GM21737 (cell line): Measurements from ENCODE around the gene CATSPER3.

ENCODE experiments used
- ATAC-seq: cut with Tn5 transposase; IDR thresholded peaks from one replicate; pipeline ENCODE4 v1.9.1; 2021; ENCODE audit warnings: mild to moderate bottlenecking, moderate library complexity; ENCODE audit not compliant: unreplicated experiment

Gene CATSPER3

DNA sequence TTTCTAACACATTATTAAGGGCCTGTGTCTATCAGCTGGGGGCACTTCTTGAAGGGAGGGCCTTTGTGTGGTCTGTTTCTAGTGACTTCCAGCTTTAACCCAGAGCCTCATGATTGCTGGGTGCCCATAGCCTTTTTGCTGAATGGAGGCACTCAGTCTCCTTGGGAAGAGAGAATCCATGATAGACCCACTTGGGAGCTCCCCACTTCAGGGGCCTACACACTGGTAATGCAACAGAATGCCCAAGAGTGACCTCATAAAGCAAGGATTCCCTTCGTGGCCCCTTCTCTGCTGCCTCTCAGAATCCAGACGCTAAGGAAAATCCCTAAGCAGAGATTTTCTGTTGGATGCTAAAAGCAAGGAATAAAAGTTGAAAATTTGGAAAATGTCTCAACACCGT lies at the start of gene CATSPER3:
TSS of gene CATSPER3 (plus strand) at position 301 of the 400 bp plus-strand sequence. CDS start at position 386, 85 bp downstream.
- ATAC-seq = no peak

DNA sequence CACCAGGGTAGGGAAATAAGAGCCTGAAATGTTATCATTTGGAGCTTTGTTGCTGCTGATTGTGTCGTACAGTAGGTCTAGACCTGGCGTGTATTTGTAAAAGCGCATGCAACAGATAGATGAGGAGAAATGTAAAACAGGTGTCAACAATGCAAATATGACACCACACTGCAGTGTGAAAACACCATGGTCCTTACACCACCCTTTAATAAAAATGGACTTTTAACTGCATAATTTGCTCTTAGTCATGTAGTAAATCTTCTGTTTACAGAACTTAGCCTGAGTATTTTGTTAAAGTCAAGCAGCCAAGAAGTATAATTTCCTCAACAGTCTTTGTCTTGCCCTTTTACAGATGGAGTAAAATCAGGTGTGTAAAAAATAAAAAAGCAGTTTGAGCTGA lies 48.8 kb upstream of the CATSPER3 start:
- ATAC-seq = no peak

DNA sequence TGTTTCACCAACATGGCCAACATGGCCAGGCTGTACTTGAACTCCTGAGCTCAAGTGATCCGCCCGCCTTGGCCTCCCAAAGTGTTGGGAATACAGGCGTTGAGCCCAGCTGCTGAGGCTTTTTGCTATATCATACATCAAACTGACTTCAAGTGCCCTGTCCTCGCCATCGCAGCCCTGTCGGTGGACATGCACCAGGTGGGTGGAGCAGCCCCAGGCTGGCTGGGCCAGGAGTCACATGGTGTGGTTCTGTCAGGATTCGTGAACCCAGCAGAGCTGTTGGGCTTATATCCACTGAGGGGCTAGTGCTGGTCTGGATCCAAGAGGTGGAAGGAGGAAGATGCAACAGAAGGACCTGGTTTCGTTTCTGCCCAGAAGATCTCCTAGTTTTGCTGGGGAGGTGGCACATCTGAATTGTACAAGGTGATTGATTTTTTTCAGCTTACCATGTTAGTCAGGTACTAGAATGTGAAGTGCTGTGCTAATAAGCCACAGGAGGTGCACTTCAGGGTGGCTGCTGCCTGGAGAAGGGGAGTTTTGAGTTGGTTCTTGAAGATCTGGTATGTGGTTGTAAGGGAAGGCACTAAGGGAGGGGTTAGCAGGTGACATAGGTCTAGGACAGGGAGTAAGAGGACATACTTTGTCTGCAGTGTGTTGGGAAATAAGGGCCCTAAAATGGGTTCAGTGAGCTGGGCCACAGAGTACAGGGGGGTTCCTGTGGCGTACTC lies 46.7 kb upstream of the CATSPER3 start:
- ATAC-seq = no peak

DNA sequence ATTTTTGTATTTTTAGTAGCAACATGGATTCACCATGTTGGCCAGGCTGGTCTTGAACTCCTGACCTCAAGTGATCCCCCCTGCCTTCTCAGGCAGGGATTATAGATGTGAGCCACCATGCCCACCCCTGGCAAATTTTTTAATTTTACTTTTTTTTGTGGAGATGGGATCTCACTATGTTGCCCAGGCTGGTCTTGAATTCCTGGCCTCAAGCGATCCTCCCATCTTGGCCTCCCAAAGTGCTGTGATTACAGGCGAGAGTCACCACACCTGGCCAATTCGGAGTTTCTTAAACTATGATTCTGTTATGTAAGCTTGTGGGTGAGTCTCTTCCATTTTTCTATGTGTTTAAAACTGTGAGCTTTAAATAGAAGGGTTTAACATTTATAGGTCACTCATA lies 35.2 kb upstream of the CATSPER3 start:
- no peak for ATAC-seq

DNA sequence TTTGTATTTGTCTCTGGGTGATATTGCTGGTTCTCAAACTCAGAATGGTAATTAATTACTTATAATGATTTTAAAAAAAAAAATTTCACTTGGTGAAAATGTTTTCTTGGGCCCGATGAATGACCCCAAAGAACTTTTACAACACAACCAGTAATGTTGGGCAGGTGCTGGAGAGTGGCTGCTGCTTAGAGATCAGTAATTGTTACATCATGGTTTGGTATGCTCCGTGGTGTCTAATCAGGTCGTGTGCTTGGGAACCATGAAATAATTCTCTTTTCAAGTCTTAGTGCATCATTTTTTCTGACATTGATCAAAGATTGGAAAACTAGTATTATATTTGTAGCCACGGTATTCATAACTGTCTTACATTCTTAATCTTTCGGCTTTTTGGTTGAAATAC lies 33.5 kb upstream of the CATSPER3 start:
- no peak for ATAC-seq

DNA sequence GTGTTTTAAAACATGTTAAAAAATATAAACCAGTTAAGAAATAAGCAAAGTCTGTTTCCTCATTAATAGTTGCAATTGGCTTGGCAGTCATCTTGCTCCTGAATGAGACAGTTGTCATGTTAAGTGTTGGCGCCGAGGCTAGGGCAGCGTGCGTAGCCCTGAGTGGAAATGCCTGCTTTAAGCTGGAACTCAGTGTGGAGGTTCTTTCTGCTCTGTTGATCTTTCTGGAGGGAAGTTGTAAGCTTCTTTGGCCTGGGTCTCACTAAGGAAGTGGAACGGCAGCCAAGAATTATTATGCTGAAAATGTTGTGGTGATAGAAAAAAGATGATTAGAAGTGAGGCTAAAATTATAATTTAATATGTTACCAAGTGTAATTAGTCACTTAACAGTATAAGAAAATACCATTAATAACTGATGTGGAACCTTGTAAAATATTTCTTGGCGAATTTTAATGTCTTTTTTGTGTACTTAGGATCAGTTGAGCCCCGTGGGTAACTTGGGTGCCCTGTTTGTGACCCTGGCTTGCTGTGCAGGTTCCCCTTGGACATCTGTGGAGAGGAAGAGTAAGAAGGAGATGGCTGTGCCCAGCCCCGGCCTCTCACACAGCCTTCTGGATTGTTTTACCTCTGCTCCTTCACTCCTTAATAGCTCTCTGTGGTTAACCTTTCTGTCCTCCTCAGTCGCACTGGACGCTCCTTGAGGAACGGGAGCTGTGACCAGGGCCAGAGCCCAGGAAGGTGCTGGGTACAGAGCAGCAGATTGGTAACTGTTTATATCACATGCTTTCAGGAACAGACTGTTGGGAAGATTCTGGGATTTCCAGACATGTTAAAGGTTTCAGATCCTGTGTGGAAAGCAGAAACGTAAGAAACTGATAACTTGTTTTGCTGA lies 31.8 kb upstream of the CATSPER3 start:
- ATAC-seq = no peak

DNA sequence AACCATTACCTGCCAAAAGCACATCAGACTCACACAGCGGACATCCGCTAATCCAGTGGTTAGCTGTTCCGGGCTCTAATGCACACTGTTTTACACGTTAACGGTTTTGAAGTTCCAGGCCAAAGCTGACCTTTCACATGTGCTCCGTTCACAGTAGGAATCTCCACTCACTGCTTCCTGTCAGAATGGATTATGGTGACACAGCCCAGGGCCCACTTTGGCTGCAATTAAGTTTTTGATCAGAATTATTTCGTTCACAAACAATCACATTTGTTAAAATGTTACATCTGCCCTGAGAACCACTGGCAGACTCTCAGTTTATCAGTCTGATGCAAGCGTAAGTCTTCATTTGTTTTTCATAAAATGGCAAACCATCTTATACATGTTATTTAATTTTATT lies 30.2 kb upstream of the CATSPER3 start:
- no peak for ATAC-seq

DNA sequence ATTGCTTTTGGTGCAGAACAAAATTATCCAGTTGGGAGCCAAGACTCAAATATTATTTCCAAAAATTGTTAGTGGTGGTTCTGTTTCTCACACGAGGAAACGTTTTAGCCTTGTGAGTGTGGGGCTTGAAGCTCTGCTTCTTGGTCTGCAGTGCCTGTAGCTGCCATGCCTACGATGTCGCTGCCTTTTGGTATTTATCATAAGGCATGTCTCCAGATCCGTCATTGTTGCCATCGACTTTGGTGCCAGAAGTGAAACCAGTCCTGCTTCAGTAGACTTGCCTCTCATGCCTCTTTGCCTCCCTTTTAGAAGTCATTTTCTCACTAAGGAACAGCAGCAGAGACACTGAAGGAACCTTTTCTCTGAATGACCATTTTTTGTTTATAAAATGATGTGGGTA lies 29.7 kb upstream of the CATSPER3 start:
- no peak for ATAC-seq

DNA sequence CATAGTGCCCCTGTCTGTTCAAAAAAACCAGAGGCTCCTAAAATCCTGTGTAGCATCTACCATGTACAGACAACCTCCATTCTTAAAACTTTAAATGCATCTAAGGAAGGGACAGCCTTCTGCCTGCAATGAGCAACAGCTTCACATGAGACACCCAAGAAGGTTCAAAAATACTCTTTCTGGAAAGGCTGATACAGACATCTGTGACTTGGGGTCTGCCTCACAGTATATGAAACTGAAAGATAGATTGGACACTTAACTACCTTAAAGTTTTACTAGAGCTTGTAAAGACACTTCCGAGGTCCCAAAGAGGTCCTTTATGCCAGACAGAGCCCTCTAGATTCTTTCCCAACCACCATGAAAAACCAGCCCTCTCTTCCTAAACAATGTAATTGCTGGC lies 28.2 kb upstream of the CATSPER3 start:
- ATAC-seq = no peak

DNA sequence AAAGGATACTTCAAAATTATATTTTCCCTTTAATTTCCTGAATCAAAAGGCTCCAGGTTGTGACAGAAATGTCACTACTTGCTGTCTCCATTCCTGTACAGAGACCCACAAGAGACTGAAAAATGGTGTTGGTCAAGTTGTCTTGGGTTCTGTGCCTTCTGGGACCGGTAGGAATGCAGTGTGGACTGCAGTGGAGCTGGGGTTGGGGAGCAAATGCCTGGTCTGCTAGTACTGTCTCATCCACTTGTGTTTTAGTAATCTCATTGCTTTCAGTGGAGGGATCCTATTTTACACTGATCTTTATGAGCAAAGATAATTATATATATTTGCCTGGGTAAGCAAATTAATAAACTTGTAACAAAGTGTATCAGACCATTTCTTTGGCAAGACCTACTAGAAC lies 24.2 kb upstream of the CATSPER3 start:
- no peak for ATAC-seq

DNA sequence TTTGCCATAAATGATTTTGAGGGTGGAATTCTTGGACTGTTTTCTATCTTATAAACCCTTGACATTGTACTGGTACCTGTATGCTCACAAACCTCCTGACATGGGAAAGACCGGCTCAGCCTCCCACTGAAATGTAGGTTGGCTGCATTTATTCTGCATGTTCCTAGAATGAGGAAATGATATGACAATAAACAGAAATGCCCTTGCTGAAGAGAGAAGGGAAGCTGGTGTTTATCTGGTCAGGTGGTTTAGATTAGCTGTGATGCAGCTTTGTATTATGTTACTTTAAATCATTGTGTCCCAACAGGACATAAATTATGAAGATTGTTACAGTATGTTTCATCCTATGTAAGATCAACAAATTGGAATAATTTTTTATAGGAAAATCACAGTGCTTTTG lies 23.1 kb upstream of the CATSPER3 start:
- ATAC-seq = no peak

DNA sequence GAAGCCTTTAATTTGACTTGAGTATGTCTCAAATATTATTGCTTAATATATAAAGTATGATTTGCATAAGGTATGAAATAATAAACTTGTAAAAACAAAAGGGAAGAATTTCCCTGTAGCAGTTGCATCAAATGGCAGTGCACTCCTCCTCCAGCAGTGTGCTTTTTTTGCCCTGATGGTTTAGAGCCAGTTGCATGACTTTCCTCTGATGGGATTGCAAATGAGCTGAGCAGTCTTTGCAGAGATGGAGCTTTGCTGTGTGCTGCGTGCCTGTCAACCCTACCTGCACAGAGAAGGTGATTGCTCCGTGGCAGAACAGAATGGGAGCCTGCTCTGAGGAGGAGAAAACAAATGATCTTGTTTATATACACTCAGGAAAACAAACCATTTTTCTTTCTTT lies 22.7 kb upstream of the CATSPER3 start:
- ATAC-seq = no peak

DNA sequence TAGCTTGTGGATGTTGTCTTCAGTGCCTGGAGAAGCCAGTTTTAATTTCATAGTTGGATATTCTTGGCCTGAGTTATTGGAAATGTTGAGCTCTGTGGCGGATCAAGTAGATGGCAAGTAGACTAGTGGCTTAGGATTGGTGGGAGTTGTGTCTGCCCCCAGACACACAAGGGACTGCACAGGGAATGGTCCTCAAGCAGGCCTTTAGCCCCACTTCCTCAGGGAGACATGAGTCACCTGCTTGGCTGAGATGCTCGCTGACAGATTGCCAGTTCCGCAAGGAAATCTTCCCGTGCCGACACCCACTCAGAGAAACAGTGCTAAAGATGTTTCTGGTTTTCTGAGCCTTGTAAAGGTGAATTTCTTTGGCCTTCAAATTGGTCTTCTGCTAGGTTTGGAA lies 18.8 kb upstream of the CATSPER3 start:
- no peak for ATAC-seq

DNA sequence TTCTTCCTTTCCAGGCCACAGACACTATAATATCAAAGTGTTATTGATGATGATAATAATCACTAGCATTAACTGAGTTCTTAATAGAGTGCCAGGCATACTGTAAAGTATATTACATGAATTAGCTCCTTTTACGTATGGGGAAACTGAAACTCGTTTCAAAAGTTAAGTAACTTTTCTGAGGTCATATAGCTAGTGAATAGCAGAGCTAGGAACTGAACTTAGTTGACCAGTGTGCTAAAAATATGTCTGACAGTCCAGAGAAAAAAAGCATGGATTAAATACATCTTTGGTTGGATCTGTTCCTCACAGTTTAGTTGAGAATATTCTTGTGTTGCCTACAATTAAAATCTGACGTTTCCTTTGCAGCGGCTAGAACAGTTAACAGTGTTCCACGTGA lies 18.4 kb upstream of the CATSPER3 start:
- ATAC-seq = no peak

DNA sequence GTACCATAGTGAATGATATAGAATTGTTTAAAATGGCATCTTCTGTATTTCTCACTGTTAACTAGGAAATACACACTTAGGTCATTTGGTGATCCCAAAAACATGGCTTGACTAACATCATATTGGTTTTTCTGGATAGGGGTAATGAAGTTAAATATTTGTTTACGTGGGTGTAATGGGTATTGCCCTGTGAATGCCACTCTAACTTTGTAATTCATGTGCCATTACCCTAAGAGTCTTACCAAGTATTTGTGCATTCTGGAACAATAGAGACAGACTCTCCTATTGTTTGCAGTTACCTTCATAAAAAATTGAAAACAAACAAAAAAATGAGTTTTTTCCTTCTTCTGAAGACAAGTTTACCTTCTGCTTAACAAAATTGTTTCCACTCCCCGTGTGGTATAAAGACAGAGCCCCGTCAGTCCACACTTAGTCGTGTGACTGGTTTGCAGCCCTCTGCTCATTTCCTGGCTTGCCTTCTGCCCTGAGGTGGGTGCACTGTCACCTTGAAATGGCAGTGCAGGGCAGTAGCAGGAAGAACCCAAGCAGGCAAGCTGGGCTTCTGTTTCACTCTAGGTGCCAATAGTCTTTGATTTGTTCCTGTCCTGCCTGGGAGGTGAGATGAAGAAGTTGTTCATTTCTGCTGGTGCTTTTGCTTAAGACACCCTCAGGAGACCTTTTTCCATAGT lies 9.6 kb upstream of the CATSPER3 start:
- no peak for ATAC-seq

DNA sequence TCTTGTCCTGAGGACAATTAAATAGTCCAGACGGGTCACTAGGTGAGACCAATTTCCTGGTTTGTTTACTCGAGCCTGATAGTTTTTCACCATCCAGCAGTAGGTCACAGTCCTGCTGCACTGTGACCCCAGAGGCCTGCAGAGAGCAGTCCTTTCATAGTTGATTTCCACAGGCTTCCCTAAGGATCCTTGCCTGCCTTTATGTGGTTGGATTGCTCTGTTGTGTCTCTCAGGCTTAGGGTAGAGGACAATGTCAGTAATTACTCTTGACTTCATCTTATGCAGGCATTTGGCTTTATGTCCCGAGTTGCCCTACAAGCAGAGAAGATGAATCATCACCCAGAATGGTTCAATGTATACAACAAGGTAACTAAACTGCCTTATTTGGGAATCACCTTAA lies 9.0 kb upstream of the CATSPER3 start:
- ATAC-seq = no peak

DNA sequence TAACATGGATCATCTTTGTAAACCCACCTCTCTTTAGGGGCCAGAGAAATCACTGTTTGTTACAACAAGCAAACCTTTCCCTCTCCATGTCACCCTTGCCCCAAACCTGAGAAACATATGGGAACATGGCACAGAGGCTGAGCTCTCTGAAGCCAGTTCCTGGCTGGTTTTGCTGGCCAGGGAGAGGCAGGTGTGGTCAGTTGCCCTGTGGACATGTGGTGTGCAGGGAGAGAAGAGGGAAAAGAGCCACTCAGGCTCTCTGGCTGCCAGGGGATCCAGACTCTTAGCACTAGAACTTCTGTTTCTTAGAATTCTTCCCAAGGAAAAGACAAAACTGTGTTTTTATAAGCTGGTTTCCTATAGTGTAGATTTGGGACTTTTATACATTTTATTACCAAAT lies 4.6 kb upstream of the CATSPER3 start:
- no peak for ATAC-seq

DNA sequence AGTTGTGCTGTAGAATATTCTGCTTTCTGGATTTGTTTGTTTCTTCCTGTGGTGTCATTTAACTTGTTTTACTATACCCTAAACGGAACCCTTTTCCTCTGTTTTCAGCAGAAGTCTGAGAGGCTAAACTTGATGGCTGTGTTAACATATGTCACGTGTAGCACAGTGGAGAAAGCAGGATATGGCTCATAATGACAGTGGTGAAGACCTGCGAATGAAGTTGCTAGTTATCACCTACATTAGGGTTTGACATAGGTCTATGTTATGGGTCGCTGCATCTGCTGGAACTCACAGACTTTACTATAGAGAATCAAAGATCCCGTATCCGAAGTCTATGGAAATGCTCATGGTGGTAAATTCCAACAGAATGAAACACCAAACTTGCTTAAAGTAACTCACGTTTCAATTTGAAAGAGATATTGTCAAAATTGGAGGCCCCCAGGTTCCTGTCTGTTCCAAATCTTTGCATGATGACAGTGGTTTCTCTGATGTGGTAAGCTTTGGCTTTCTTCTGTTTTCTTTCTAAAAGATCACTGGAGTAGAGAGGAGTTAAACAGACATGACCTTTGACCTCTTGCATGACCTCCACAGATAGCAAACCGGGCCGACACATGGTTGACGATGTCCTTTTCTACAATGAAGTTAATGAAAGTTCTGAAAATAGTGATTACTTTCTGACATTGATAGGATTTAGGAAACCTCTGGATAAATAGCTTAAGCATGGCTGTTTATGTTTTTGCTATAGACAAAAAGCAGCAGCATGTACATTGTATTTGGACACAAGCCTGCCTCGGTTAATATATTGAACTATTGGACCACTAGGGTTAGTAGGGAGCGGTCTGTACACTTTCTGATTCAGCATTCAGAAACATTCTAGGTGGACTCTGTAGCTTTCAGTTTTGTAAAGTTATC lies 3.1 kb upstream of the CATSPER3 start:
- ATAC-seq = no peak

DNA sequence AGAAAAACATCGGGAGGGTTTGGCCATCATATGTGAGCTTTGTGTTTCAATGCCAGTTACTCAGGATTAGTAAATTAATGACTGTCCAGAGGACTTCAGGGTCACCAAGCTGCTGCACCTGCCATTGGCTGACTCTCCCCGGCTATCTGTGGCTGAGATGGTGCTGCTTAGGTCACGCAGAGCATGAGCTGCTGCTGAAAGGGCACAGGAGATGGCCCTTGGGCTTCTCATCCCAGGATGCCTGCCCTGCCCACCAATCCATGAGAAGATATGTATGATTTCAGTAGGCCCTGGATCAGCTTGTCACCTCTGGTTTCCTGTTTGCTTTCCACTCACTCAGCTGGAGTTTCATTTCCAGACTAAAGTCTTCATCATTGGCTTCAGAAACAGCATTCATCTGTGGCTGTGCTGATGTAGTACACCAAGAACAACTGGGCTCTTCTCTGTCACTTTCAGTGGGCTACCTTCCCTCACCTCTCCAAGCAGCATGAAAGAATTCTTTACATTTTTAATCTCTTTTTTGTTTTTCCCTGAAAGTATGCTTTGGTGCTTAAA lies 2.4 kb upstream of the CATSPER3 start:
- no peak for ATAC-seq

DNA sequence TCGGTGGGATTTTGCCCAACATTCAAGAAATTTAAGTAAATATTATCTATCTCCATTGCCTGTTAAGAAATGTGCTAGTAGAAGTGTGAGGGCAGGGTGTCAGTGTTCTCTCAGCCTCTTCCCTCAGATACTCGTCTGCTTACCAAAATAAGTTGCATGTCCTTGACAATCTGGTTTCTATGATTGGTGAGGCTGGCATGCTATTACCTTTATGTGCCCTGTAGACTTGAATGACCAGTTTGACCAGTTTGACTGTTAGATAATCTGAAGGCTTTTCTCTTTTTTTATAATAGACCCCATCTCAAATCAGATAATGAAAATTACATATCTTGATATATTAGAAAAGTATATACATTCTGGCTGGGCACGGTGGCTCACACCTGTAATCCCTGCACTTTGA lies 348 bp downstream of the CATSPER3 start:
- ATAC-seq = no peak
